ENCODE results near the gene LRRC10B.

LRRC10B gene

GRCh38 chr11:61485080-61485479 is 23.5 kb upstream of the LRRC10B start:
- in situ Hi-C loops (cut with MboI; ENCODE audit: low sequenced_read_pairs) = no loop called here

GRCh38 chr11:61486011-61486620 is 22.4 kb upstream of the LRRC10B start:
- in situ Hi-C loops (cut with MboI; ENCODE audit: low sequenced_read_pairs) = no loop called here

- in situ Hi-C loops (cut with MboI; ENCODE audit: low sequenced_read_pairs) = no loop called here
Observed at GRCh38 chr11:61486779-61487178, 21.8 kb upstream of the LRRC10B start.

GRCh38 chr11:61487342-61488025 is 21.1 kb upstream of the LRRC10B start:
- in situ Hi-C loops (cut with MboI; ENCODE audit: low sequenced_read_pairs) = no loop called here

- in situ Hi-C loops (cut with MboI; ENCODE audit: low sequenced_read_pairs) = no loop called here
Observed at GRCh38 chr11:61488651-61489291, 19.8 kb upstream of the LRRC10B start.

GRCh38 chr11:61489833-61490721 is 18.5 kb upstream of the LRRC10B start:
- in situ Hi-C loops (cut with MboI; ENCODE audit: low sequenced_read_pairs) = no loop called here

GRCh38 chr11:61491736-61492395 is 16.7 kb upstream of the LRRC10B start:
- in situ Hi-C loops (cut with MboI; ENCODE audit: low sequenced_read_pairs) = no loop called here

- in situ Hi-C loops (cut with MboI; ENCODE audit: low sequenced_read_pairs) = no loop called here
Observed at GRCh38 chr11:61494381-61494961, 14.1 kb upstream of the LRRC10B start.

- in situ Hi-C loops (cut with MboI; ENCODE audit: low sequenced_read_pairs) = no loop called here
Observed at GRCh38 chr11:61495801-61496601, 12.5 kb upstream of the LRRC10B start.

- in situ Hi-C loops (cut with MboI; ENCODE audit: low sequenced_read_pairs) = no loop called here
Observed at GRCh38 chr11:61496602-61497400, 11.7 kb upstream of the LRRC10B start.

- in situ Hi-C loops (cut with MboI; ENCODE audit: low sequenced_read_pairs) = no loop called here
Observed at GRCh38 chr11:61497473-61497872, 11.1 kb upstream of the LRRC10B start.

- in situ Hi-C loops (cut with MboI; ENCODE audit: low sequenced_read_pairs) = no loop called here
Observed at GRCh38 chr11:61497876-61498275, 10.7 kb upstream of the LRRC10B start.

- in situ Hi-C loops (cut with MboI; ENCODE audit: low sequenced_read_pairs) = no loop called here
Observed at GRCh38 chr11:61498767-61499341, 9.7 kb upstream of the LRRC10B start.

GRCh38 chr11:61499816-61500491 is 8.6 kb upstream of the LRRC10B start:
- in situ Hi-C loops (cut with MboI; ENCODE audit: low sequenced_read_pairs) = no loop called here

- in situ Hi-C loops (cut with MboI; ENCODE audit: low sequenced_read_pairs) = no loop called here
Observed at GRCh38 chr11:61502522-61502921, 6.0 kb upstream of the LRRC10B start.

GRCh38 chr11:61503135-61503770 is 5.3 kb upstream of the LRRC10B start:
- in situ Hi-C loops (cut with MboI; ENCODE audit: low sequenced_read_pairs) = no loop called here

- in situ Hi-C loops (cut with MboI; ENCODE audit: low sequenced_read_pairs) = no loop called here
Observed at GRCh38 chr11:61505106-61505505, 3.4 kb upstream of the LRRC10B start.

All from HL-60/S4 (cell line).